AG04449 (cell line): ENCODE results near the gene TRAF7.

Source experiments
- CTCF ChIA-PET: fragments of 350-600 bp; formaldehyde crosslinking; extraction: SDS; loops from one replicate; lab custom pipeline; 2021; ENCODE audit warnings: antibody characterized with exemption; lab: Yijun Ruan, JAX
- POLR2A ChIA-PET: fragments of 400-600, 350-600 bp; formaldehyde crosslinking; extraction: SDS; loops from one replicate; lab custom pipeline; 2020; ENCODE audit warnings: antibody characterized with exemption, inconsistent platforms; lab: Yijun Ruan, JAX
- DNase-seq: peaks from one replicate; pipeline ENCODE4 v3.0.0-alpha.2; 2010; ENCODE audit warnings: low read depth, low spot score
- H3K4me3 ChIP-seq: 2 replicates; pipeline ENCODE4 v1.5.1; 2011; ENCODE audit warnings: low read depth, mild to moderate bottlenecking, control low read depth, low read length
- CTCF ChIP-seq: IDR thresholded peaks from one replicate; pipeline ENCODE4 v1.5.1; 2011; ENCODE audit warnings: mild to moderate bottlenecking, moderate library complexity, low read length, control low read depth, inconsistent platforms; ENCODE audit not compliant: insufficient read depth; ENCODE audit errors: missing control alignments

TRAF7 gene

GRCh38 chr16:2170587-2171435, 15.2 kb downstream of the TRAF7 start:
- H3K4me3 ChIP-seq = no peak overlapping the region
- ChIA-PET CTCF (no interaction called here), POLR2A (no interaction called here)
- no peak for DNase-seq
- no peak for TF ChIP-seq CTCF

GRCh38 chr16:2171601-2172178, 16.1 kb downstream of the TRAF7 start:
- no peak overlapping the region for H3K4me3 ChIP-seq
- ChIA-PET POLR2A (no interaction called here), CTCF (interaction anchor here (0.7 kb wide), 1 partner anchor 17 kb away, joined by 3 read pairs; no protein-coding TSS in a partner anchor)
- DNase-seq = no peak
- no peak for TF ChIP-seq CTCF

GRCh38 chr16:2172688-2173335, 17.2 kb downstream of the TRAF7 start:
- no peak for TF ChIP-seq CTCF
- ChIA-PET POLR2A (interaction anchor here (1.2 kb wide), 1 partner anchor 17 kb away, joined by 4 read pairs; the partner anchor contains the start of gene TRAF7), CTCF (no interaction called here)
- no peak overlapping the region for H3K4me3 ChIP-seq
- no peak for DNase-seq

- ChIA-PET CTCF (no interaction called here), POLR2A (interaction anchor here (1.2 kb wide), 1 partner anchor 18 kb away, joined by 4 read pairs; the partner anchor contains the start of gene TRAF7)
- DNase-seq = no peak
- no peak overlapping the region for H3K4me3 ChIP-seq
- TF ChIP-seq CTCF = no peak
These were observed 17.8 kb downstream of the TRAF7 start for GRCh38 chr16:2173366-2173765.

- POLR2A ChIA-PET = interaction anchor here (1.2 kb wide), 1 partner anchor 18 kb away, joined by 3 read pairs; the partner anchor contains the start of gene TRAF7
- DNase-seq = no peak
- TF ChIP-seq CTCF = no peak
- CTCF ChIA-PET = no interaction called here
- H3K4me3 ChIP-seq = no peak overlapping the region
These were observed 18.3 kb downstream of the TRAF7 start for GRCh38 chr16:2173916-2174315.
